T-cell (primary cell): ENCODE results near the gene BBS7. TPM values are rescaled to one million over a fixed set of nuclear protein-coding genes. Genes with fewer than 3 reads are reported as not detected.

Experiments used
- ATAC-seq, 4 experiments: fragments of 200-7000 bp in 3 of 4; fragments of 150-1000 bp in 1 of 4; cut with Tn5 transposase; replicated peaks in 1 of 4; 1 replicate in 3 of 4; 2 replicates in 1 of 4; pipeline ENCODE4 v1.10.0; 2021; ENCODE audit warnings: moderate library complexity in 3 of 4, mild to moderate bottlenecking in 2 of 4, moderate number of reproducible peaks in 1 of 4
- CTCF ChIA-PET, 2 donors: fragments of 300-600 bp; sonication (Branson Sonifier 250); formaldehyde crosslinking; loops; one replicate each; lab custom pipeline; 2022; ENCODE audit warnings: antibody characterized with exemption in 2 of 2; lab: Charles Lee
- POLR2A ChIA-PET, 2 donors: fragments of 300-600 bp; sonication (Branson Sonifier 250); formaldehyde crosslinking; loops; one replicate each; lab custom pipeline; 2022; ENCODE audit warnings: antibody characterized with exemption in 2 of 2; lab: Charles Lee
- DNase-seq, 35 experiments: peaks; one replicate each; pipeline versions ENCODE4 v3.0.0 to v3.0.0-alpha.2; 2013 to 2023
- H3K27ac ChIP-seq: one replicate; pipeline ENCODE4 v1.5.1; 2013; ENCODE audit warnings: low read length
- H3K27me3 ChIP-seq, 2 experiments: replicated peaks in 1 of 2; 1 replicate in 1 of 2; 2 replicates in 1 of 2; pipeline versions ENCODE4 v1.6.1 to v1.7.0; 2013; ENCODE audit warnings: low read length in 1 of 2, mixed read lengths in 1 of 2; ENCODE audit not compliant: control insufficient read depth in 2 of 2, insufficient read depth in 2 of 2; ENCODE audit errors: extremely low read depth in 1 of 2
- H3K36me3 ChIP-seq, 2 donors: 1 replicate in 1 of 2; 2 replicates in 1 of 2; pipeline versions ENCODE4 v1.6.1 to v1.7.0; 2013; ENCODE audit warnings: low read length in 1 of 2; ENCODE audit not compliant: control insufficient read depth in 2 of 2, insufficient read depth in 1 of 2; ENCODE audit errors: extremely low read depth in 1 of 2
- H3K4me1 ChIP-seq, 2 experiments: 1 replicate in 1 of 2; 2 replicates in 1 of 2; pipeline versions ENCODE4 v1.6.1 to v1.7.0; 2013; ENCODE audit warnings: low read length in 2 of 2, mixed read lengths in 1 of 2; ENCODE audit not compliant: insufficient read depth in 2 of 2, control insufficient read depth in 1 of 2; ENCODE audit errors: extremely low read depth in 1 of 2
- H3K4me3 ChIP-seq, 2 donors: 1 replicate in 1 of 2; 2 replicates in 1 of 2; pipeline versions ENCODE4 v1.5.1 to v1.7.0; 2013; ENCODE audit warnings: mild to moderate bottlenecking in 2 of 2, low read length in 1 of 2, moderate library complexity in 1 of 2; ENCODE audit not compliant: control insufficient read depth in 1 of 2; ENCODE audit errors: extremely low read depth in 1 of 2
- H3K9me3 ChIP-seq: 2 replicates; pipeline ENCODE4 v1.7.0; 2013
- H3K27ac Mint-ChIP-seq, 2 donors: one replicate each; pipeline ENCODE4 v1.8.0; 2020 to 2021; ENCODE audit warnings: mild to moderate bottlenecking in 2 of 2, mixed read lengths in 2 of 2
- H3K27me3 Mint-ChIP-seq, 2 donors: one replicate each; pipeline ENCODE4 v1.8.0; 2021 to 2022; ENCODE audit warnings: mixed read lengths in 2 of 2
- H3K36me3 Mint-ChIP-seq: one replicate; pipeline ENCODE4 v1.8.0; 2021; ENCODE audit warnings: mixed read lengths
- H3K4me1 Mint-ChIP-seq, 3 donors: one replicate each; pipeline ENCODE4 v1.8.0; 2020 to 2022; ENCODE audit warnings: mixed read lengths in 3 of 3, mild to moderate bottlenecking in 1 of 3
- H3K4me3 Mint-ChIP-seq, 3 donors: one replicate each; pipeline ENCODE4 v1.8.0; 2020 to 2022; ENCODE audit warnings: mild to moderate bottlenecking in 3 of 3, mixed read lengths in 3 of 3, moderate library complexity in 3 of 3
- H3K9me3 Mint-ChIP-seq, 3 donors: one replicate each; pipeline ENCODE4 v1.8.0; 2020 to 2022; ENCODE audit warnings: mixed read lengths in 3 of 3
- WGBS: methylation state at CpG from one replicate; pipeline ENCODE4 v1.1.5; 2013; ENCODE audit warnings: missing lambda C conversion rate; ENCODE audit not compliant: insufficient coverage; 5-methylcytosine and 5-hydroxymethylcytosine counted together
- total RNA-seq, 35 experiments: library from RNA in 6 of 35; stranded (reverse) in 6 of 35; fragments of 120-200 nt in 1 of 35; gene quantifications; one replicate each; pipeline versions ENCODE4 v1.2.1 to v1.2.4 and lab custom pipeline; 2013 to 2026

Gene BBS7
- total RNA-seq, 5 donors from 2014 or later (not counting 1 experiment from before 2014, with no cell fraction given): 6.2 to 10.8 (median 8.7) TPM

DNA sequence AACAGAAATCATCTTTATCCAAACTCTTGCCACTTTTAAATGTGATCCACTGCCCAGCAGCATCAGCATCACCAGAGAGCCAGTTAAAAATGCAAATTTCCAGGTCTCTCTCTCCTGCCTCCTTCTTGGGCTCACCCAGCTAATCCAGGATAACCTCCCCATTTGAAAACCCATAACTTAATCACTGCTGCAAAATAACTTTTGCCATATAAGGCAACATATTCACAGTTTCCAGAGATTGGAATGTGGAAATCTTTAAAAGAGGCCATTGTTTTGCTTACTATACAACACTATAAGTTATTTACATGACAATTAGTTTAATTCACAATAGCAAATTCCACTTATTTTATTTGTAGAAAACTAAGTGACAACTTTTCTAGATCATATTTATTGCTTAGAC is 74.0 kb downstream of the BBS7 start:
- DNase-seq (no peak), ATAC-seq (no peak)
- Histone ChIP-seq H3K9me3 (no peaks in the 10 kb centered on the region), H3K36me3 (no peaks in the 10 kb centered on the region), H3K4me1 (peaks cover 6 to 10% of the 10 kb centered on the region in 2 experiments), H3K27me3 (no peaks in the 10 kb centered on the region), H3K27ac (no peak overlapping the region), H3K4me3 (no peak overlapping the region)
- Mint-ChIP-seq H3K4me3 (no peak overlapping the region), H3K36me3 (no peaks in the 10 kb centered on the region), H3K27ac (no peak overlapping the region), H3K9me3 (no peaks in the 10 kb centered on the region), H3K27me3 (peaks cover 3 to 5% of the 10 kb centered on the region in 2 donors), H3K4me1 (peaks cover 30 to 35% (median 31%) of the 10 kb centered on the region in 3 donors)
- ChIA-PET CTCF (interaction anchor here in 1 of 2 donors (0.6 kb wide), 1 partner anchor 14 kb away, joined by 3 read pairs; no protein-coding TSS in a partner anchor), POLR2A (no interaction called here)

DNA sequence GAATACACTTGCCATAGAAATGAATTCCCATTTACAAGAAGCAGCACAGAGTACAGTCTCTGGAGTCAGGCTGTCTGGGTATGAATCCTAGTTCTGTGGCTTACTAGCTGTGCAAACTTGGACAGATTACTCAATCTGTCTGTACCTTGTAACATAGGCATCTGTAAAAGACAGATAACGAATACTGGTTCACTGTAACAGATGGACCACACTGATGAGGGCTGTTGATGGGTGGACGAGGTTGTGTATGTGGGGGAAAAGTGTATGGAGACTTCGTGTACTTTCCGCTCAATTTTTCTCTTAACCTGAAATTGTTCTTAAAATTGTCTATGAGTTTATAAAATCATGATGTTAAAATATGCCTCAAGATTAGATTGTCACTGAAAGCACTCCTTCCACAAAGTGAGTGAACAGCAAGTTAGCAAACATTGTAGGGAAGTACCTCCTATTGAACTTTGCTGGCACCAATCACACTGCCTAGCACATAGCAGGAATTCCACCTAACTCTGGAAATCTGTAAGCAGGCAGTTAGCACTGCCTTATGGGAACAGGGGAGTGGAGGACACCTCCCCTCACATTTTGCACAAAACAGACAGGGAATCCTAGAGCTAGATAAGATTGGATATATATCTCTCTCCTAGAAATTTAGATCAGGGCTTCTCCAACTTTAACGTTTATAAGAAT is 75.6 kb downstream of the BBS7 start:
- no peak overlapping the region for H3K4me3 Mint-ChIP-seq
- H3K27me3 Mint-ChIP-seq: peaks cover 5 to 9% of the 10 kb centered on the region in 2 donors
- CTCF ChIA-PET: no interaction called here
- ATAC-seq (no peak), DNase-seq (no peak)
- Histone ChIP-seq H3K27ac (no peak overlapping the region), H3K4me1 (peaks cover 3% of the 10 kb centered on the region in 2 experiments), H3K27me3 (no peaks in the 10 kb centered on the region), H3K9me3 (no peaks in the 10 kb centered on the region), H3K4me3 (no peak overlapping the region), H3K36me3 (no peaks in the 10 kb centered on the region)
- no peaks in the 10 kb centered on the region for H3K9me3 Mint-ChIP-seq
- 90% methylated on average over 2 of the region's 5 CpGs for WGBS
- POLR2A ChIA-PET: no interaction called here
- H3K27ac Mint-ChIP-seq: no peak overlapping the region
- H3K4me1 Mint-ChIP-seq: peaks cover 15 to 18% (median 15%) of the 10 kb centered on the region in 3 donors
- H3K36me3 Mint-ChIP-seq: no peaks in the 10 kb centered on the region

DNA sequence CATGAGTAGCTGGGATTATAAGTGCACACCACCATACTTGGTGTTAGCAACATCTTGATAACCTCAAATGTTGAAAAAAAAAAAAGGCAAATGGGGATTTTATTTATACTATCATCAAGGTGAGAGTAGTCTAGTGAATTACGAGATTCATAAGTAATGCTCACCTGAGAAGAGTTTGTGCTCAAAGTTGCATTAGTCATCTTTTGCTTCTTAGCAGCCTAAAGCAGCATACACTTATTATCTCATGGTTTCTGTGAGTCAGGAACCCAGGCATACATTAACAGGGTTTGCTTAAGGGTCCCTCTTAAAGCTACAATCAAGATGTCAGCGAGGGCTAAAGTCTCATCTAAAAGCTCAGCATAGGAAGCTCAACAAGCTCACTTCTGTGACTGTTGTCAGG is 77.3 kb downstream of the BBS7 start:
- ATAC-seq: no peak
- peaks cover 14 to 21% of the 10 kb centered on the region in 2 donors for H3K27me3 Mint-ChIP-seq

DNA sequence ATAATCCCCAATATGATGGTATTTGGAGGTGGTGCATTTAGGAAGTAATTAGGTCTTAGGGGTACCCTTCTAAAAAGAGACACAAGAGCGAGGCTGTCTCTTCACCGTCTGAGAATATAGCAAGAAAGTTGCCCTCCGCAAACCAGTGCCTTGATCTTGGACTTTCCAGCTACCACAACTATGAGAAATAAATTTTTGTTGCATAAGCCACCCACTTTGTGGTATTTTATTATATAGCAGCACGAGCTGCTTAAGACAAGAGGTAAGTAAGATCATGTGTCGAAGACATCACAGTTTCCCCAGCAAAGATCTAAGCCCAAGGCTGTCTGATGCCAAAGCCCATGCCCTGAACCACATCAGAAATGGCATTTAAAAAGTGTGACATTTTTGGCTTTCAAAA is 78.8 kb downstream of the BBS7 start:
- no peak for ATAC-seq
- no peaks in the 10 kb centered on the region for H3K27me3 ChIP-seq
- H3K27ac ChIP-seq: no peak overlapping the region
- H3K9me3 ChIP-seq: no peaks in the 10 kb centered on the region
- no peak overlapping the region for H3K4me3 ChIP-seq
- peaks cover 0 to 3% of the 10 kb centered on the region in 2 experiments for H3K4me1 ChIP-seq
- Mint-ChIP-seq H3K27me3 (peaks cover 16 to 32% of the 10 kb centered on the region in 2 donors), H3K4me1 (peaks cover 5 to 11% (median 6%) of the 10 kb centered on the region in 3 donors), H3K4me3 (no peak overlapping the region), H3K27ac (no peak overlapping the region), H3K9me3 (no peaks in the 10 kb centered on the region), H3K36me3 (no peaks in the 10 kb centered on the region)
- DNase-seq: no peak
- no peaks in the 10 kb centered on the region for H3K36me3 ChIP-seq
- whole genome bisulfite sequencing: 60% methylated on average over 1 of the region's 5 CpGs
- POLR2A ChIA-PET: no interaction called here
- CTCF ChIA-PET: no interaction called here

More for the DNA sequence above, 77.3 kb downstream of the BBS7 start:
- Histone ChIP-seq H3K4me1 (peaks cover 0 to 3% of the 10 kb centered on the region in 2 experiments), H3K9me3 (no peaks in the 10 kb centered on the region), H3K4me3 (no peak overlapping the region), H3K27ac (no peak overlapping the region), H3K36me3 (no peaks in the 10 kb centered on the region), H3K27me3 (no peaks in the 10 kb centered on the region)
- DNase-seq: no peak
- WGBS: 100% methylated on average over 1 of the region's 2 CpGs
- H3K4me3 Mint-ChIP-seq: no peak overlapping the region
- H3K4me1 Mint-ChIP-seq: peaks cover 5 to 11% (median 6%) of the 10 kb centered on the region in 3 donors
- POLR2A ChIA-PET: no interaction called here
- H3K27ac Mint-ChIP-seq: no peak overlapping the region
- no peaks in the 10 kb centered on the region for H3K9me3 Mint-ChIP-seq
- CTCF ChIA-PET: interaction anchor here in 1 of 2 donors (0.8 kb wide), 1 partner anchor 15 kb away, joined by 5 read pairs; no protein-coding TSS in a partner anchor
- no peaks in the 10 kb centered on the region for H3K36me3 Mint-ChIP-seq

GRCh38 chr4:121790976-121791375 is 79.3 kb downstream of the BBS7 start:
- peaks cover 0 to 3% of the 10 kb centered on the region in 2 experiments for H3K4me1 ChIP-seq
- H3K27me3 ChIP-seq: no peaks in the 10 kb centered on the region
- no peak for DNase-seq
- Mint-ChIP-seq H3K27ac (no peak overlapping the region), H3K4me3 (no peak overlapping the region), H3K4me1 (peaks cover 1 to 8% (median 4%) of the 10 kb centered on the region in 3 donors), H3K36me3 (no peaks in the 10 kb centered on the region), H3K27me3 (peaks cover 16 to 32% of the 10 kb centered on the region in 2 donors), H3K9me3 (no peaks in the 10 kb centered on the region)
- no peaks in the 10 kb centered on the region for H3K9me3 ChIP-seq
- H3K4me3 ChIP-seq: no peak overlapping the region
- no peaks in the 10 kb centered on the region for H3K36me3 ChIP-seq
- no peak overlapping the region for H3K27ac ChIP-seq
- ChIA-PET CTCF (no interaction called here), POLR2A (no interaction called here)
- no peak for ATAC-seq

DNA sequence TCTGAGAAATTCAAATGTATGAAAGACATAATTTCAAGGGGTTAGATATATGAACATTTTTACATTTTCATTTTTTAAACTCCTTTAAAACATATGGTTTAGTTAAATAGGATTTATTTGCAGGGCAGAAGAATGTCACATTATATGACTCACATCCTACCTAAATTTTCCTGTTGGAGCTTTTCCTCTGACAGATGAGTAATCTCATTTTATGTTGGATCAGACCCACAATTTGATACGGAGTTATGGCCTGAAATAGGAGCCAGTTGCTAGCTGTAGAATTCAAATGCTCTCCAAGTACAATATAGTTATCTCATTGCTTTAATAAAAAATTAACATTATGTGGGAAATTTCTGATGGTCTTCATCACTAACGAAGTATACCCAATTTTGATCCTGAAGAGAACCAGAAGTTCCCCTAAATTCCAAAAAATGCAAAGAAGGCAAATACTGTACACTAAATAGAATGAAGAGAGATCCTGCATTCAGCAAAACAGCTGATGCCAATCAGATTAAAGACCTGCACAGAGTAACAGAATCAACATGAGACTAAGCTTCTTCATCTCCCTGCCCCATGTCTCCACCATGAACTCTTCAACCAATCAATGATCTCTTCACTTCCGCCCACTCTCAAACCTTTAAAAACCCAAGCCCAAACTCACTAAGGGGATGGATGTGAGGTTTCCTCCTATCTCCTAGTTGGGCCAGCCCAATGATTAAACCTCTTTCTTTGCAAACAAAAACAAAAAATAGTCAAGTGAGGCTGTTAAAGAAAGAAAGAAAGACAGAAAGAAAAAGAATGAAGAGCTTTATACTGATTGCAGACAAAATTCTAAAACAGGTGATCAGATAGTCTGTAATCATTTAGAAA is 80.1 kb downstream of the BBS7 start:
- ATAC-seq (no peak), DNase-seq (no peak)
- no CpG with 5 or more reads among the region's 3 CpGs for WGBS
- Histone ChIP-seq H3K4me3 (no peak overlapping the region), H3K9me3 (no peaks in the 10 kb centered on the region), H3K4me1 (no peaks in the 10 kb centered on the region), H3K36me3 (no peaks in the 10 kb centered on the region), H3K27me3 (peaks cover 0 to 3% of the 10 kb centered on the region in 2 experiments), H3K27ac (no peak overlapping the region)
- ChIA-PET CTCF (no interaction called here), POLR2A (no interaction called here)
- Mint-ChIP-seq H3K9me3 (no peaks in the 10 kb centered on the region), H3K4me1 (peaks cover 0 to 4% (median 0%) of the 10 kb centered on the region in 3 donors), H3K4me3 (no peak overlapping the region), H3K27me3 (peaks cover 20 to 36% of the 10 kb centered on the region in 2 donors), H3K27ac (no peak overlapping the region), H3K36me3 (no peaks in the 10 kb centered on the region)
